ENCODE measurements around the gene ZDHHC9. TPM values are rescaled to one million over a fixed set of nuclear protein-coding genes. Genes with fewer than 3 reads are reported as not detected.

The ZDHHC9 gene
- total and polyA plus RNA-seq, 5 donors from 2014 or later, result 2.4 to 6.2 (median 4.1) TPM

GRCh38 chrX:129846716-129847115 is 3.0 kb upstream of the ZDHHC9 start:
- Histone ChIP-seq H3K27ac (ENCODE audit: insufficient read depth, low read length, poor library complexity, severe bottlenecking) (no peak overlapping the region), H3K36me3 (ENCODE audit: control insufficient read depth, insufficient read depth, low read length) (no peaks in the 10 kb centered on the region), H3K27me3 (ENCODE audit: control insufficient read depth, insufficient read depth, low read length) (no peaks in the 10 kb centered on the region), H3K4me3 (ENCODE audit: low read depth, low read length) (no peak overlapping the region), H3K4me1 (ENCODE audit: control insufficient read depth, insufficient read depth, low read length, poor library complexity, severe bottlenecking) (peaks cover 7% of the 10 kb centered on the region), H3K9me3 (ENCODE audit: control insufficient read depth in 2 of 2, low read length in 2 of 2) (no peaks in the 10 kb centered on the region)
- no peak overlapping the region for H3K4me3 Mint-ChIP-seq
- H3K9me3 Mint-ChIP-seq, result peaks cover 0 to 2% (median 0%) of the 10 kb centered on the region in 7 donors
- H3K36me3 Mint-ChIP-seq, result no peaks in the 10 kb centered on the region
- peaks cover 0 to 20% (median 11%) of the 10 kb centered on the region in 4 donors for H3K4me1 Mint-ChIP-seq
- H3K27ac Mint-ChIP-seq, result peak overlapping the region in 1 of 3 donors; percentile 85
- H3K27me3 Mint-ChIP-seq, result peaks cover 10% of the 10 kb centered on the region
- DNase-seq (no peak), ATAC-seq (ENCODE audit: low read depth in 2 of 2) (no peak)

GRCh38 chrX:129845616-129846190 is 2.0 kb upstream of the ZDHHC9 start:
- no peaks in the 10 kb centered on the region for H3K36me3 Mint-ChIP-seq
- H3K27ac Mint-ChIP-seq, result no peak overlapping the region
- H3K27me3 ChIP-seq (ENCODE audit: control insufficient read depth, insufficient read depth, low read length), result no peaks in the 10 kb centered on the region
- peaks cover 10% of the 10 kb centered on the region for H3K27me3 Mint-ChIP-seq
- ATAC-seq (ENCODE audit: low read depth in 2 of 2) (no peak), DNase-seq (no peak)
- peak overlapping the region in 2 of 4 donors; percentile 47 to 65 for H3K4me3 Mint-ChIP-seq
- H3K9me3 Mint-ChIP-seq, result peaks cover 0 to 2% (median 0%) of the 10 kb centered on the region in 7 donors
- H3K4me1 Mint-ChIP-seq, result peaks cover 0 to 20% (median 11%) of the 10 kb centered on the region in 4 donors
- H3K36me3 ChIP-seq (ENCODE audit: control insufficient read depth, insufficient read depth, low read length), result no peaks in the 10 kb centered on the region
- peaks cover 7% of the 10 kb centered on the region for H3K4me1 ChIP-seq (ENCODE audit: control insufficient read depth, insufficient read depth, low read length, poor library complexity, severe bottlenecking)
- no peaks in the 10 kb centered on the region for H3K9me3 ChIP-seq (ENCODE audit: control insufficient read depth in 2 of 2, low read length in 2 of 2)
- no peak overlapping the region for H3K4me3 ChIP-seq (ENCODE audit: low read depth, low read length)
- H3K27ac ChIP-seq (ENCODE audit: insufficient read depth, low read length, poor library complexity, severe bottlenecking), result no peak overlapping the region

GRCh38 chrX:129843209-129843458 is 552 bp downstream of the ZDHHC9 start:
- Mint-ChIP-seq H3K4me1 (peaks cover 0 to 20% (median 12%) of the 10 kb centered on the region in 4 donors), H3K36me3 (no peaks in the 10 kb centered on the region), H3K9me3 (peaks cover 0 to 2% (median 0%) of the 10 kb centered on the region in 7 donors), H3K27ac (peak overlapping the region in 2 of 3 donors; percentile 52 to 85), H3K27me3 (peaks cover 5% of the 10 kb centered on the region), H3K4me3 (peak overlapping the region; percentile 84 to 91 (median 88))
- no peak overlapping the region for H3K27ac ChIP-seq (ENCODE audit: insufficient read depth, low read length, poor library complexity, severe bottlenecking)
- ATAC-seq (ENCODE audit: low read depth in 2 of 2) (no peak), DNase-seq (no peak)
- no peaks in the 10 kb centered on the region for H3K9me3 ChIP-seq (ENCODE audit: control insufficient read depth in 2 of 2, low read length in 2 of 2)
- no peaks in the 10 kb centered on the region for H3K36me3 ChIP-seq (ENCODE audit: control insufficient read depth, insufficient read depth, low read length)
- H3K4me3 ChIP-seq (ENCODE audit: low read depth, low read length), result peak overlapping the region; percentile 34
- H3K4me1 ChIP-seq (ENCODE audit: control insufficient read depth, insufficient read depth, low read length, poor library complexity, severe bottlenecking), result peaks cover 7% of the 10 kb centered on the region
- no peaks in the 10 kb centered on the region for H3K27me3 ChIP-seq (ENCODE audit: control insufficient read depth, insufficient read depth, low read length)

GRCh38 chrX:129842510-129843208 is 1.0 kb downstream of the ZDHHC9 start:
- Histone ChIP-seq H3K9me3 (ENCODE audit: control insufficient read depth in 2 of 2, low read length in 2 of 2) (no peaks in the 10 kb centered on the region), H3K36me3 (ENCODE audit: control insufficient read depth, insufficient read depth, low read length) (no peaks in the 10 kb centered on the region), H3K4me1 (ENCODE audit: control insufficient read depth, insufficient read depth, low read length, poor library complexity, severe bottlenecking) (peaks cover 7% of the 10 kb centered on the region), H3K27ac (ENCODE audit: insufficient read depth, low read length, poor library complexity, severe bottlenecking) (no peak overlapping the region), H3K4me3 (ENCODE audit: low read depth, low read length) (peak overlapping the region; percentile 34), H3K27me3 (ENCODE audit: control insufficient read depth, insufficient read depth, low read length) (no peaks in the 10 kb centered on the region)
- no peaks in the 10 kb centered on the region for H3K36me3 Mint-ChIP-seq
- peak overlapping the region; percentile 82 to 90 (median 85) for H3K4me3 Mint-ChIP-seq
- H3K9me3 Mint-ChIP-seq, result peaks cover 0 to 2% (median 0%) of the 10 kb centered on the region in 7 donors
- DNase-seq, result no peak
- ATAC-seq (ENCODE audit: low read depth in 2 of 2), result no peak
- peak overlapping the region; percentile 52 to 85 (median 60) for H3K27ac Mint-ChIP-seq
- H3K4me1 Mint-ChIP-seq, result peaks cover 0 to 20% (median 12%) of the 10 kb centered on the region in 4 donors
- peaks cover 5% of the 10 kb centered on the region for H3K27me3 Mint-ChIP-seq

GRCh38 chrX:129840344-129840743 is 3.3 kb downstream of the ZDHHC9 start:
- H3K36me3 ChIP-seq (ENCODE audit: control insufficient read depth, insufficient read depth, low read length), result no peaks in the 10 kb centered on the region
- Mint-ChIP-seq H3K9me3 (no peaks in the 10 kb centered on the region), H3K4me3 (no peak overlapping the region), H3K27ac (no peak overlapping the region), H3K27me3 (peaks cover 5% of the 10 kb centered on the region), H3K4me1 (peaks cover 0 to 17% (median 12%) of the 10 kb centered on the region in 4 donors), H3K36me3 (no peaks in the 10 kb centered on the region)
- H3K9me3 ChIP-seq (ENCODE audit: control insufficient read depth in 2 of 2, low read length in 2 of 2), result no peaks in the 10 kb centered on the region
- H3K27ac ChIP-seq (ENCODE audit: insufficient read depth, low read length, poor library complexity, severe bottlenecking), result no peak overlapping the region
- no peak overlapping the region for H3K4me3 ChIP-seq (ENCODE audit: low read depth, low read length)
- ATAC-seq (ENCODE audit: low read depth in 2 of 2) (no peak), DNase-seq (no peak)
- H3K27me3 ChIP-seq (ENCODE audit: control insufficient read depth, insufficient read depth, low read length), result no peaks in the 10 kb centered on the region
- H3K4me1 ChIP-seq (ENCODE audit: control insufficient read depth, insufficient read depth, low read length, poor library complexity, severe bottlenecking), result peaks cover 7% of the 10 kb centered on the region

GRCh38 chrX:129836827-129837226 is 6.9 kb downstream of the ZDHHC9 start:
- no peaks in the 10 kb centered on the region for H3K36me3 Mint-ChIP-seq
- H3K4me3 Mint-ChIP-seq, result no peak overlapping the region
- H3K27ac Mint-ChIP-seq, result no peak overlapping the region
- peaks cover 0 to 3% (median 0%) of the 10 kb centered on the region in 4 donors for H3K4me1 Mint-ChIP-seq
- H3K27me3 Mint-ChIP-seq, result no peaks in the 10 kb centered on the region
- Histone ChIP-seq H3K36me3 (ENCODE audit: control insufficient read depth, insufficient read depth, low read length) (no peaks in the 10 kb centered on the region), H3K9me3 (ENCODE audit: control insufficient read depth in 2 of 2, low read length in 2 of 2) (no peaks in the 10 kb centered on the region), H3K4me1 (ENCODE audit: control insufficient read depth, insufficient read depth, low read length, poor library complexity, severe bottlenecking) (no peaks in the 10 kb centered on the region), H3K27ac (ENCODE audit: insufficient read depth, low read length, poor library complexity, severe bottlenecking) (no peak overlapping the region), H3K27me3 (ENCODE audit: control insufficient read depth, insufficient read depth, low read length) (no peaks in the 10 kb centered on the region), H3K4me3 (ENCODE audit: low read depth, low read length) (no peak overlapping the region)
- DNase-seq (no peak), ATAC-seq (ENCODE audit: low read depth in 2 of 2) (no peak)
- no peaks in the 10 kb centered on the region for H3K9me3 Mint-ChIP-seq

GRCh38 chrX:129833153-129833990 is 10.3 kb downstream of the ZDHHC9 start:
- DNase-seq, result no peak
- Mint-ChIP-seq H3K36me3 (peaks cover 4% of the 10 kb centered on the region), H3K4me1 (no peaks in the 10 kb centered on the region), H3K9me3 (no peaks in the 10 kb centered on the region), H3K27ac (no peak overlapping the region), H3K27me3 (no peaks in the 10 kb centered on the region), H3K4me3 (no peak overlapping the region)
- no peak overlapping the region for H3K27ac ChIP-seq (ENCODE audit: insufficient read depth, low read length, poor library complexity, severe bottlenecking)
- no peak overlapping the region for H3K4me3 ChIP-seq (ENCODE audit: low read depth, low read length)
- no peaks in the 10 kb centered on the region for H3K36me3 ChIP-seq (ENCODE audit: control insufficient read depth, insufficient read depth, low read length)
- no peaks in the 10 kb centered on the region for H3K4me1 ChIP-seq (ENCODE audit: control insufficient read depth, insufficient read depth, low read length, poor library complexity, severe bottlenecking)
- H3K9me3 ChIP-seq (ENCODE audit: control insufficient read depth in 2 of 2, low read length in 2 of 2), result no peaks in the 10 kb centered on the region
- ATAC-seq (ENCODE audit: low read depth in 2 of 2), result no peak
- H3K27me3 ChIP-seq (ENCODE audit: control insufficient read depth, insufficient read depth, low read length), result no peaks in the 10 kb centered on the region
